DMS153 treated with DMSO at 0.1 percent for 48 hours (cell line): ENCODE results near the gene C3orf49.

Source experiments
- DNase-seq: peaks from one replicate; lab custom pipeline; 2025; ENCODE audit not compliant: unreplicated experiment; lab: John Stamatoyannopoulos, UW

The C3orf49 gene

GRCh38 chr3:63819151-63819398 is at the start of gene C3orf49:
C3orf49 (plus strand) TSS chr3:63819299; CDS start chr3:63819472, 173 bp downstream.
- DNase-seq = no peak

- DNase-seq = no peak
Measured at GRCh38 chr3:63774781-63775180, 44.3 kb upstream of the C3orf49 start.

- no peak for DNase-seq
Measured at GRCh38 chr3:63779227-63779626, 39.9 kb upstream of the C3orf49 start.

- no peak for DNase-seq
Measured at GRCh38 chr3:63791974-63792373, 27.1 kb upstream of the C3orf49 start.

- no peak for DNase-seq
Measured at GRCh38 chr3:63795438-63795837, 23.7 kb upstream of the C3orf49 start.

- no peak for DNase-seq
Measured at GRCh38 chr3:63798544-63798943, 20.6 kb upstream of the C3orf49 start.

GRCh38 chr3:63798949-63799348 is 20.1 kb upstream of the C3orf49 start:
- no peak for DNase-seq

GRCh38 chr3:63800097-63800496 is 19.0 kb upstream of the C3orf49 start:
- no peak for DNase-seq

- DNase-seq = no peak
Measured at GRCh38 chr3:63803911-63804310, 15.2 kb upstream of the C3orf49 start.

GRCh38 chr3:63807961-63808565 is 11.0 kb upstream of the C3orf49 start:
- no peak for DNase-seq

- DNase-seq = no peak
Measured at GRCh38 chr3:63808633-63809032, 10.5 kb upstream of the C3orf49 start.

- no peak for DNase-seq
Measured at GRCh38 chr3:63809607-63810006, 9.5 kb upstream of the C3orf49 start.

GRCh38 chr3:63814237-63814636 is 4.9 kb upstream of the C3orf49 start:
- no peak for DNase-seq

GRCh38 chr3:63817225-63817624 is 1.9 kb upstream of the C3orf49 start:
- DNase-seq = no peak

GRCh38 chr3:63818282-63819150 is 583 bp upstream of the C3orf49 start:
- no peak for DNase-seq

- DNase-seq = no peak
Measured at GRCh38 chr3:63824309-63824708, 5.2 kb downstream of the C3orf49 start.

- DNase-seq = no peak
Measured at GRCh38 chr3:63830526-63830925, 11.4 kb downstream of the C3orf49 start.

GRCh38 chr3:63832395-63832794 is 13.3 kb downstream of the C3orf49 start:
- DNase-seq = no peak

- no peak for DNase-seq
Measured at GRCh38 chr3:63841704-63842103, 22.6 kb downstream of the C3orf49 start.

GRCh38 chr3:63842127-63842526 is 23.0 kb downstream of the C3orf49 start:
- no peak for DNase-seq

- DNase-seq = no peak
Measured at GRCh38 chr3:63845215-63845614, 26.1 kb downstream of the C3orf49 start.

- no peak for DNase-seq
Measured at GRCh38 chr3:63847718-63848450, 28.8 kb downstream of the C3orf49 start.
